GM10266 (cell line): ENCODE data around the gene GPA33.

Experiments used
- DNase-seq: peaks from one replicate; pipeline ENCODE4 v3.0.0; 2012; ENCODE audit errors: extremely low spot score
- CTCF ChIP-seq: IDR thresholded peaks from 2 replicates; pipeline ENCODE4 v1.5.1; 2012; ENCODE audit warnings: mild to moderate bottlenecking, low read depth; ENCODE audit not compliant: control insufficient read depth, insufficient read depth; ENCODE audit errors: missing control alignments

GPA33 gene

GRCh38 chr1:167086768-167087167 is 3.4 kb downstream of the GPA33 start:
- DNase-seq: no peak
- no peak for TF ChIP-seq CTCF

- no peak for TF ChIP-seq CTCF
- DNase-seq: no peak
Measured at GRCh38 chr1:167086033-167086432, 4.1 kb downstream of the GPA33 start.

- TF ChIP-seq CTCF: no peak
- no peak for DNase-seq
Measured at GRCh38 chr1:167084757-167085156, 5.4 kb downstream of the GPA33 start.

- DNase-seq: no peak
- TF ChIP-seq CTCF: no peak
Measured at GRCh38 chr1:167083871-167084270, 6.3 kb downstream of the GPA33 start.

- no peak for DNase-seq
- TF ChIP-seq CTCF: no peak
Measured at GRCh38 chr1:167083066-167083665, 7.0 kb downstream of the GPA33 start.

GRCh38 chr1:167082511-167083027 is 7.6 kb downstream of the GPA33 start:
- no peak for TF ChIP-seq CTCF
- DNase-seq: no peak

GRCh38 chr1:167081594-167082156 is 8.5 kb downstream of the GPA33 start:
- DNase-seq: no peak
- TF ChIP-seq CTCF: no peak
